Hematopoietic multipotent progenitor cell treated with erythropoietin and hydrocortisone succinate and interleukin-3 and kit ligand, for 6 days (in vitro differentiated cells): ENCODE measurements around the gene C5orf15.
"Not testable (repeated sequence)": the region's sequence is repeated elsewhere in the genome, so short reads cannot be mapped to it uniquely, and the experiment has no call there.

Source experiments
- DNase-seq: peaks from one replicate; pipeline ENCODE4 v3.0.0-alpha.2; 2015

The C5orf15 gene

GRCh38 chr5:133962131-133962530 is 6.3 kb downstream of the C5orf15 start:
- DNase-seq: no peak

DNA sequence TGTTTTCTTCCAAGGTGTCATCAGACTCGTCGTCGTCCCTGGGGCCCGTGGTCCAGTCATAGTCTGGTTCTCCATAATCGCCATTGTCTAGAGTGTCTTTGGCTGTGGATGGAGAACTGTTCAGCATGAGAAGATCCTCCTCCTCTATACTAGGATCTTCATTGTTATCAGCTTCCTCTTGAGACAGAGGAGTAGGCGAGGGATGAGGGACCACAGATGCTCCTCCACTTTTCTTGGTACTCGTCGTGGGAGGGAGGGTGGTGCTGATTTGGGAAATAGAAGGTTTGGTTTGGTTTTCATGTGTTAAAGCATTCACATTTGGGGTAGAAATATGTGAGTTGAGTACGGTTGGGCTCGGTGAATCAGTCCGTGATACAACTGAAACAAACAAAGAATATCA is 8.8 kb downstream of the C5orf15 start:
- DNase-seq: no peak

DNA sequence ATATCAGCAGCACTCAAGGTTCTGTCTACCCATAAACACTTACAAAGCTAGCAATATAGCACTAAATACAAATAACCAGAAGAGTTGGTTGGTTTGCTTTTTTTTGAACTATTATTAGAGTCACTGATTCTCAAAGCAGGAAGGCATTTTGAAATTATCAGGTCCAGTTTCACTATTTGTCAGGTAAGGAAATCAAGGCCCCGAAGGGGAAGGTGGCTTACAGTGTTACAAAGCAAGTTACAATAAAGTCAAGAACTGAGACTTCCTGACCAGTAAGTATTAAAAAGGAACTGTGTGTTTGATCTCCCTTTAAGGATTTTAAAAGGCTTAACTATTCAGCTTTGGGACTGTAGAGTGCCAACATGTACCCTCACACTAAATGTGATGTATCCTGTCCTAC is 10.8 kb downstream of the C5orf15 start:
- DNase-seq: no peak

DNA sequence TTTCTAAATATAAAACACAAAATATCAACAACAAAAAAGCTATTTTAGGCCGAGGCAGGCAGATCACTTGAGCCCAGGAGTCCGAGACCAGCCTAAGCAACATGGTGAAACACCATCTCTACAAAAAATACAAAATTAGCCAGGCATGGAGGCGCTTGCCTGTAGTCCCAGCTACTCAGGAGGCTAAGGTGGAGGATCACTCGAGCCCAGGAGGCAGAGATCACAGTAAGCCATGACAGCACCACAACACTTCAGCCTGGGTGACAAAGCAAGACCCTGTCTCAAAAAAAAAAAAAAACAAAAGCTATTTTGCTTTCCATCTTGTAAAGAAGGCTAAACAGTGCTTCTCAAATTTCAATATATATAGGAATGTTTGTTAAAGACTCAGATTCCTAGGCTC is 11.3 kb downstream of the C5orf15 start:
- DNase-seq: no peak

DNA sequence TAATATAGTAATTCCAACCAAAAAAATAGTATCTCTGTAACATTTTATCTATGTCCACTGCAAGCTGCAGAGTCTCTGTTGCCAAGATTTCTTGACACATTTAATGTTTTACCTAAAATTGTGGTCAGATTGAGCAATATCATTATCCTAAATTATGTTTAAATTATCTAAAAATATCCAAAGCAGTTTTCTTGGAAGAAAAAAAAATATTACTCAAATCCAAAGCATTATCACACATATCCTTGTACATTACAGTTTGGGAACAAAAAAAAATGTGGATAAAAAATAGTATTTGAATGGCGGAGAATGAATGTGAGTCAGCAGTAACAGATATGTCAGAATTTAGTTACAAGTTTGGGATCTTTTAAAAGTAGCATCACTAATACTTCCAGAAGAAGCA is 12.2 kb downstream of the C5orf15 start:
- DNase-seq: not testable (repeated sequence)

GRCh38 chr5:133953568-133954145 is 14.8 kb downstream of the C5orf15 start:
- DNase-seq: no peak

DNA sequence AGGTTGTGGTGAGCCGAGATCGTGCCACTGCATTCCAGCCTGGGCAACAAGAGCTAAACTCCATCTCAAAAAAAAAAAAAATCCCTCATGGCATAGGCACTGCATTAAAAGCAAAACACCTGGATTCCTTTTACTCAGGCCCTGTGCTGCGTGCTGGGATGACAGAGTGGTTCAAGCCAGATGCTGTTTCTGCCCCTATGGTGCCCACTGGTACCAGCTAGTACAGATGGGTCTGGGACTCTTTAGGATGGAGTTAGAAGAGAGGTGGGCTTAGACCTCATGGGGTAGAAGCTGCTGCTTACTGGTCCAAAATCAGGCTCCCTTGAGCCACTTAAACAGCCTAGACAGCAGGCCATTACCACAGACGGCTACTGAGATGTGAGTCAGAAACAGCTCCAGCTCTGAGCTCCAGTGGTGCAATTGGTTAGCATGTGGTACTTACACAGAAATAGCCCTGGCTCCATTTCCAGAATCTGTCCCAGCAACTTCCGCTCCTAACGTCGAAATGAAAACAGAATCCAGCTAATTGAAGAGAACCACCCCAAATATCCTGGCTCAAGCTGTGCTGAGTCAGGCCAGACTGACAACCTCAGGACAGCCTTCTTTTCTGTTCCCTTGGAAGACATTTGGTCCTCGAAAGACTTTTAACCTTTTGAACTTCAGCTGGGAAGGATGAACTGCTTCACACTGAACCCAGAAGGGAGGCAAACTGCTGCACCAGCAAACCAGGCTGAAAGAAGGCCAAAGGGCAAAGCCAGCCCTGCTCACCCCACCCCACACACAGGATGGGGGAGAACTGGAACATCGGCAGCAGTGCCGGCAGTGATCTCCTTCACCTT is 15.5 kb downstream of the C5orf15 start:
- DNase-seq: no peak

GRCh38 chr5:133950821-133951612 is 17.4 kb downstream of the C5orf15 start:
- no peak for DNase-seq

DNA sequence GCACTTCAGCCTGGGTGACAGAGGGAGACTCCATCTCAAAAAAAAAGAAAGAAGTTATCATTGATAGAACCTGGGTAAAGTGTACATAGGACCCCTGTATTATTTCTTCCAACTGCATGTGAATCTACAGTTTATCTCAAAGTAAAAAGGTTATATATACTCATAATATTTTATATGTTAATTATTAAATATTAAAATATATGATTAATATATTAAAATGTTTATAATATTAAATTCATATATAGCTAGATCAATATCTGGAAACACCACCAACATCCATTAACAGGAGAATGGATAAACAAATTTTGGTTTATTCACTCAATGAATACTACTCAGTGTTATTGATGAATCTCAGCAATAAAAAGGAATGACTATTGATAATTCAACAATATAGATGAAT is 19.7 kb downstream of the C5orf15 start:
- no peak for DNase-seq

DNA sequence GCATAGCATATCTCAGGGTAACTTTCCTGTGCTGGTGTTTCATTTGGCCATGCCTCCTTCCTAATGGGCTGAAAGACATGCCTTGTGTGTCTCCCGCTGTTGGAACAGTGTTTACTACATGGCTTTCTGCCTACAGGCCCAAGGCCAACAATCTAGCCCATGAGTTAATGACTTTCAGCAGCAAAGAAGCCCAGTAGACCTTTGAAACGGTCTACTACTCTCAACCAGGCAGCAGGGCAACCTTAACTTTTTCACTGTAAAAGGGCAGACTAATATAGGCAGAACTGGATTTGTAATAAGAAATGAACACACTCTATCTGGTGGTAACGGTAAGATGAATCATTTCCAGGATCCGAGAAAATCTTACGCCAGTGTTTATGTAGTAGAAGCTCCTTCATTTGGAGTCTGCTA is 21.0 kb downstream of the C5orf15 start:
- DNase-seq: no peak

DNA sequence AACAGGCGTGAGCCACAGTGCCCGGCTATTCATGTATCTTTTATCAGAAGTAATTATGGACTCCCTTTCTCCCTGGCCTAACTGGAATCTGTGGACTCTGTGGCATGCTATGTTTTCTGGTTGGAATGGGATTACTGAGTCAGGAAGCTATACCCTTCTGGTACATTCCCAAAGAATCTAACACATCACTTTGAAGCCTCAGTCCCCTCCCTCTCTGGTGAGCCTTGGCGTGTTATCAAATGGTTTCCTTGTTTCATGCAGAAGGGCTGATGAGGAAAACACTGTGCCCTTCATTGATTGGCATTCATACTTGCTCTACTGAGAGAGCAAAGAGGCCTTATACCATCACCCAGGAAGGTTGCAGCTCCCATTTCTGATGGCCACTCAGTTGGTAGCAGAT is 22.9 kb downstream of the C5orf15 start:
- DNase-seq: no peak

DNA sequence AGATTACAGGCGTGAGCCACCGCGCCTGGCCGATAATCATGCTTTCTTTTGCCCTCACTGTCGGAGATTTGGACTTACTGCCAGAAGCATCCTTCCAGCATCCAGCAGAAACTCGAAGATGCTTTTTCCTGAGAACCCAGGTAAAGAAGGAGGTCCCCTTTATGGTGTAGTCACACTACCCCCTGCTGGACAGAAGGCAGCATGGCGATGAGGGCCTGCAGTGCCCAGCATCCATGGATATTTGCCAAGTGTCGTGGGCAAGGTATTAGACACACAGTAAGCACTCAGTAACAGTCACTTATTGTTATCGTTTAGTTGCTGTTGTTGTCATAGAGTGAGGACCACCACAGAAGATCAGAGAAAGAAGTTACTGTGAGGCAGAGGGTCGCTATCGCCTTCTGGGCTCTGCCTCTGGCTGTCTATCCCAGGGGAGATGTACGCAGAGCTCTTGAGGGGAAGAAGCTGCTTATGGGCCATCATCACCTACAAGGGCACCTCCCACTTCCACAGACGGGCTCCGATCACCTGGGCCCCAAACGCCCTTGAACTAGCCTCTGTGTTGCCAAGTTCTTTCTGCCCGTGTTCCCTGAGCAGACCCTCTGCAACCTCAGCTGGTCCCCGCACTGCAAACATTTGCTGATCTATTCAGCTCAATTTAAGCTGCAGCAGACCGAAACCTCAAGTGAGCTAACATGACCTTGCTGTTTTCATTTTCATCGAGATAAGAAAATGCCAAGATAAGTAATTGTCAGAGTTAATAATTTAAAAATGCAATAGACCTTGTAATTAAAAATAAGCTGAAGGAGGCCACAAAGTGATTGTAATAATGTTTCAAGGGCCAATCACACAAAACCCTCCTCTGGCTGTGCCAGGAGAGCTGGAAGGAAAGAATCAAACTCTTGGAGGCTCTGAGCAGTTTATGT is 23.9 kb downstream of the C5orf15 start:
- peak; percentile 88 for DNase-seq

DNA sequence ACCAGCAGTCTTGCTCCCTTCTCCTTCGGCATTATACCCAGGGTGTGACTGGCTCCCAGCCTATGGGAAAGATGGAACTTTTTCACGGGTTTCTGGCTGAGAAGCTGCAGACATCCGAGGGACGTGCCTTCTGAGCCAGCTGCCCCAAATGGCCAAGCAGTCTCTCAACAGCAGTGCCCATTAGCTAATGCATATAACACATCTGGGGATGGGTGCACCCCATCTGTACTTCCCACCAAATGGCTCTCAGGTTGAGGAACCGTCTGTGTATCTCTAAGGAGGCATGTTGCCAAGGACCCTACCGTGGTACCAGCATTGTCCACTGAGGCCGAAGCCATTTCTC is 25.0 kb downstream of the C5orf15 start:
- DNase-seq: no peak

GRCh38 chr5:133942614-133943474 is 25.6 kb downstream of the C5orf15 start:
- peak; percentile 65 for DNase-seq

DNA sequence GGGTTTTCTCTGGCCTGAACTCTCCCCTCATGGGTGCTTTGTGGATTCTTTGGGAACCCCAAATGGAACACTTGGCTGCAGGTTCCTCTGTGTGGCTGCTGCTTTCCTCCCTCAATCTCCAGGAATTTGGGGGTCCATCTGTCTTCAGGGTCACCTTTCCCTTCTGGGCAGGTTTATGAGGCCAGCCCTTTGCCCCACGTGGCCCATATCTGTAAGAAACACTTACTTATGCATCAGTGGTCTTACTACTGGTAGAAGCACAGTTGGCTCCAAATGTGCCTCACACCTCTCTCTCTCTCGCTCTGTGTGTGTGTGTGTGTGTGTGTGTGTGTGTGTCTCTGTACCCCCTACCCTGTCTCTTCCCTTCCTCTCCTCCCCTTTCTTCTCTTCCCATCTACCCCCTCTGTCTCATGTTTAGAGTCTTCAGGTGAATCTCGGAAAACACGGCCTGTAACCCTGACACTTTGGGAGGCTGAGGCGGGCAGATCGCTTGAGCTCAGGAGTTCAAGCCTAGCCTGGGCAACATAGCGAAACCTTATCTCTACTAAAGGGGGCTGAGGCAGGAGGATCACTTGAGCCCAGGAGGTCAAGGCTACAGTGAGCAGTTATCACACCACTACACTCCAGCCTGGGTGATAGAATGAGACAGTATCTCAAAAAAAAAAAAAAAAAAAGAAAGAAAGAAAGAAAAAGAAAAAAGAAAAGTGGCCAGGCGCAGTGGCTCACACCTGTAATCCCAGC is 26.8 kb downstream of the C5orf15 start:
- DNase-seq: no peak

DNA sequence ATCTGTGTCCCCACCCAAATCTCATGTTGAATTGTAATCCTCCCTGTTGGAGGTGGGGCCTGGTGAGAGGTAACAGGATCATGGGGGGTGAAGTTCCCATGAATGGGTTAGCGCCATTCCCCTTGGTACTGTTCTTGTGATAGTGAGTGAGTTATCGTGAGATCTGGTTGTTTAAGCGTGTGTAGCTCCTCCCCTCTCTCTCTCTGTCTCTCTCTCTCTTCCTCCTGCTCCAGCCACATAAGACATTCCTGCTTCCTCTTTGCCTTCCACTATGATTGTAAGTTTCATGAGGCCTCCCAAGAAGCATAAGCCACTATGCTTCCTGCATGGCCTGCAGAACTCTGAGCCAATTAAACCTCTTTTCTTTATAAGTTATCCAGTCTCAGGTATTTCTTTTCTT is 28.8 kb downstream of the C5orf15 start:
- DNase-seq: no peak

- DNase-seq: no peak
Measured at GRCh38 chr5:133938929-133939328, 29.5 kb downstream of the C5orf15 start.

DNA sequence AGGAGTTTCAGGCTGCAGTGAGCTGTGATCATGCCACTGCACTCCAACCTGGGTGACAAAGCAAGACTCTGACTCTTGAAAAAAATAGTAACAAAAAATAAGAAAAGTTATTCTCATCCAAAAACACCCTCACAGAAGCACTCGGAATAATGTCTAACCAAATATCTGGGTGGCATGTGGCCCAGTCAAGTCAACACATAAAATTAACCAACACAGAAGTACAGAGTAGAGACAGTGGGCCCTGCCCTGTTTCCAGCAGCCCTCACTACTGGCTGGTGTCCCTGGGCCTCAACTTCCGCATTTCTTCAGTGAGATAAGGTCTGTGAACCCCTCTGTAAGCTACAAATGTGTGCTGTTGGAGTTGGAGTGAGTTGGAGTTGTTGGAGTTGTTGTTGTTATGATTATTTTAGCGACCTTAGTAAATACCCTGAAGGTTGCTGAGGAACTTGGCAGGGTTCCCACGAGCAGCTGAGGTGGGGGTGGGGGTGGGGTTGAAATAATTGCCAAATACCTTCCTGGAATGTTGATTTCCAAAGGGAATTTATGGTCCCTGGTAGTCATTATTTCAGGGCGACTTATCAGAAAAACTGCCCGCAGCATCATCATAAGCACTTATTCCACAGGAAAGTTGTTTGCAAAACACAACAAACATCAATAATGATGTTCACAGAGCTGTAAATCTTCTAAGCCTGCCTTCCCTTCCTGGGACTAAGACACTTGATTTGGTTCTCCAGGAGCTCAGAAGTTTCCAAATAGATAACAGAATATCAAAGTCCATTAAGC is 30.2 kb downstream of the C5orf15 start:
- peak; percentile 73 for DNase-seq

GRCh38 chr5:133937628-133938027 is 30.8 kb downstream of the C5orf15 start:
- DNase-seq: not testable (repeated sequence)

- peak; percentile 82 for DNase-seq
Measured at GRCh38 chr5:133936651-133937015, 31.8 kb downstream of the C5orf15 start.
